ENCODE data around the gene FRMPD3.
A peak's percentile ranks its signal among the peaks of the same experiment; 100 is the strongest.
"Not testable (repeated sequence)": the region's sequence is repeated elsewhere in the genome, so short reads cannot be mapped to it uniquely, and the experiment has no call there.

The FRMPD3 gene

DNA sequence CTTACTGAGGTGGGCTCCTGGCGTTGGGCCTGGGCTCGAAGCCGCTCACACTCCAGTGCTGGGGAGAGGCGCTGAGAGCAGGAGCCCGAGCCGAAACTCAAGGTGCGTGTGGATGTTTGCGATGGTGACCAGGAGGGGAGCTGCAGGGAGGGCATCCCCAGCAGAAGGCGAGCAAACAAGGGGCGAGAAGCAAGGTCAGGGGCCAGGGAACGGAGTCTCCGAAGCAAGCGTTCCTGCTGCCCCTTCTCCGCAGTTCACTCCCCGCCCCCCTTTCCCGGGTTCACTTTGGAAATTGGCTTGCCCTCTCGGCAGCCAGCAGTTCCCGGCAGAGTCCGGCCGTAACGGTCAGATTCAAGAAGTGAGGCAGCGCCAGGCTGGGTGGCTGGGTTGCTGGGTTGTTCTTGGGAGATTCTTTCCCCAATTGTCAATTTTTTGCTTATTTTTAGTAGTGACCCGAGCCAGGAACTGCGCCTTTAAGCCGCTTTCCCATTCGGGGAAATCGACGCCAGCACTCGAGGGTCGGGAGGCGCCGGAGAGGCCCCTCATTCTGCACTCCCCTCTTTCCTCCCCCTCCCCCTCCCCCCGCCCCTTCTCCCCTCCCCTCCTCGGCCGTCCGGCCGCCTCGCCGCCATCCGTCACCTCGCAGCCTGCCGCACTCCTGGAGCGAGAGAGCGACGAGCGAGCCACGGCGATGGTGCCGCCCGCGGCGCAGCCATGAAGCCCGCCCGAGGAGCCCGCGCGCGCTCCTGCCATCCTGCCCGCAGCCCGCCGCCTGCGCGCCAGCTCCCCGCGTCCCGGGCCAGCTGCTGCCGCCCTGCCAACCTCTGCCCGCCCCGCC, at the start of gene FRMPD3:
TSS of gene FRMPD3 (plus strand) at position 655 of the 838 bp plus-strand sequence. CDS start 76,937 bp downstream, outside the sequence.
- no peak for DNase-seq

DNA sequence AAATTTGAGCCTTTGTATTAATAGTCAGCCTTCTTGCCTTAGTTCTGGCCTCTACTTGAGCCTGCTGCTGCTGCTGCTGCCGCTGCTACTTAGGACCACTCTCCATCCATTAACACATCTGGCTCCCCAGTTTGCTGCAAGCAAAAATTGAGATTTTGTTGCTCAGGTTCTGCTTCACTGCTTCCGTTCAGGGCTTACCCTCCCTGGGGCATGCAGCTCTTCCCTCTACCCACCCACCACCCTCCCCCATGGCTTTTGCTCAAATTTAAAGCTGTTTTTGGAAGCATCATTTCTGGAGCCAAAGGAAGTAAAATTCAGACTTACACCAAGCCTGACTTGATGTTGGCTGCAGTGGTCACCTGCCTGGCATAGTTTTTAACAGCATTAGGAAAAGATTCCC, 28.9 kb upstream of the FRMPD3 start:
- DNase-seq: no peak

DNA sequence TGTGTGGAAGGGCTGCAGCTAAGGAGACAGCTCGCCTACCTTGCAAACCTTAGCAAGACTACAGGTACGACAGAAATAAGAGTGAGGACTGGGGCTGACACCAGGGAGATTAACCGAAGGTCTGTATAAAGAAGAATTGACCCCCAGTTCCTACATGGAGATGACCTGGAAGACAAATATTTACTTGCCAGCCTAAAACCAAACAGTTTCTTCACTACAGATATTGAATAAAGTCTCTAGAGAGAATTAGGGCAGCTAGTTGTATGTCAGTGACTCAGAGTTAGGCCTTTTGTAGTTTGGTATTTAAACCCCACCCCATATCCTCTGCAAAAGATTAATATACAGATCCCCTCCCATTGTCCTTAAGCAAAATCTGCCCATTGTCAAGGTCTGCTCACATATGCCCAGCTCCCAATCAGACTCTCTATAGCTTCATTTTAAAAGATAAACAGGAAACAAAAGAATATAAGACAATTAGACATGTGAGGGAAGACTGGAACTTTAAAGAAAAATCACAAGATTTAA, 28.1 kb upstream of the FRMPD3 start:
- DNase-seq: no peak

DNA sequence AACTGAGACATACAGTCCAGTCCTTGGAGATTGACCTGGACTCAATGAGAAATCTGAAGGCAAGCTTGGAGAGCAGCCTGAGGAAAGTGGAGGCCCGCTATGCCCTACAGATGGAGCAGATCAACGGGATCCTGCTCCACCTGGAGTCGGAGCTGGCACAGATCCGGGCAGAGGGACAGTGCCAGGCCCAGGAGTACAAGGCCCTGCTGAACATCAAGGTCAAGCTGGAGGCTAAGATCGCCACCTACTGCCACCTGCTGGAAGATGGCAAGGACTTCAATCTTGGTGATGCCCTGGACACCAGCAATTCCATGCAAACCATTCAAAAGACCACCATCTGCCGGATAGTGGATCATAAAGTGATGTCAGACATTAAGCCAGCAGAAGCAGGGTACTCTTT, 20.4 kb upstream of the FRMPD3 start:
- DNase-seq: peak; percentile 50

DNA sequence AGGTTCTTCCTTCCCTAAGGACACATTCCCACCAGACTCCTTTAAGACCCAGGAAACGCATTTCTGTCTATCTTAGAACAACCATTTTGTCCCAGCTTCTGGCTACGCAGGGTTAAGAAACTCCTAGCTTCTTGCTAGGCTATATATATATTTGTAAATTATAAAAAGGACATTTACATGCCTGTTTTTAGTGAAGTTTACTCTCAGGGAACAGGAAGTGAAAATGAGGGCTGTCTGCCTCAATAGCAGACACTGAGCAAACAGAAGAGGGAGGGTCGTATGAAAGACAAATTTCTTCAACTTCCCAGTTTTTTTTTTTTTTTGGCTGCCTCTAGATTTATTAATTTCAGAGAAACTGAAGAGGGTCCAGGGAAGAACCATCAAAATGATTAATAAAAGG, 9.3 kb upstream of the FRMPD3 start:
- DNase-seq: no peak

DNA sequence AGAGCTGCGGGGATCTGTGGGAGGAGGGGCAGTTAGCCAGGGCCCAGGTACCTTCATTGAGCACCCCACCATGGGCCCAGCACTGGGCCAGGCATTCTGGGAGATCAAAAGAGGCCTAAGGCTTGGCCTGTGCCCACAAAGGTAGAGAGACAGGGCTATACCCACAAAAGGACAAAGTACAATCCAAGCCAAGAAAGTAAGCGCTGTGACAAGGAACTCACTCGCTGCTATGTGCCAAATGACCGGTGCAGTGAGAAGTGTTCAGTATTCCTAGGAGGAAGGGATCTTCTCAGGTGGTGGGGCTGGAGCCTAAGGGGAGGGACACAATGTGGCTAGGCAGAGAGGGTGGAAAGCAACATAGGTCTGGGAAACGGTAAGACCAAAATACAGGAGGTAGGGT, 8.8 kb upstream of the FRMPD3 start:
- no peak for DNase-seq

DNA sequence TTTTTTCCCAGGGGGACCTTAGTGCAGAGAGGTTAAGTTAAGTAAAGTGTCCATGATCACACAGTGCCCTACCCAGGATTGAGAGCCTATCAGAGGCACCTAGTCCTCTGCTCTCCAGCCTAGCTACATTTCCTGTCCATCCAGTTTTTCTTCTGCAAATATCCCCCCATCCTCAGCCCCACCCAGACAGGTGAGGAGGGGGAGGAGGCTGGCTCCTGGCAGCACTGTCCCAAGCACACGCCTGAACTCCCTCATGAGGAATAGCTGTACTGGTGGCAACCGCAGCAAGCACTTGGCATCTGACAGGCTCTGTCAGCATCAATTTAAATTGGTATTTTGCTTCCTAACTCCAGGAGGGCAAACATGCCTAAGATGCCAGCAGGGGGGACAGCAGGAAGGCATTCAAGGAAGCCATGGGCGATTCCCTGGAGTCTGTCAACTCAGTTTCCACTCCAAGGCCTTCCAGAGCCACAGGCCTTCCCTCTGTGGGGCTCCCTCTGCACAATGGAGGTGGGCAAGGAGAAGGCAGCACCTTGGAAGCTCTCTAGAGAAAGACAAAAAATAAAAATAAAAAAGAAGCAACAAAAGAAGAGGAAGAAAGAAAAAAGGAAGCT, 6.4 kb upstream of the FRMPD3 start:
- no peak for DNase-seq

DNA sequence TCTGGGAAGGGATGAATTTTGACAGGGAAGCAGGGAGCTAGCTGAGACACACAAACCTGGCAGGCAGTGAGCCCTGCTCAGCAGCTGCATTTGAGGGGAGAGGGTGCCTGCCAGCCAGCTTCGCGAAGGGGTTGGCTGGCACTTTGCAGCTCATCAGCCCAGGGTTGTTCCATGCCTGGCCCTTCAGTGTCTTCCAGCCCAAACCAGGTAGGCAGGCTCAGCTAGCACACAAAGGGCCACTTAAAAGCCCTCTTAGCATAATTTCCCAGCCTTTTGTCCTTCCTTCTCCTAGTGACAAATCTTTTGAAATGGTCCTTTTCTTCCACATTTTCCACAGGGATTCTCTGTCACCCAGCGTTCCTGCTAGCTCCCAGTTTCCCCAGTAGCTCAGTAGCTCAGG, 4.3 kb upstream of the FRMPD3 start:
- DNase-seq: no peak

DNA sequence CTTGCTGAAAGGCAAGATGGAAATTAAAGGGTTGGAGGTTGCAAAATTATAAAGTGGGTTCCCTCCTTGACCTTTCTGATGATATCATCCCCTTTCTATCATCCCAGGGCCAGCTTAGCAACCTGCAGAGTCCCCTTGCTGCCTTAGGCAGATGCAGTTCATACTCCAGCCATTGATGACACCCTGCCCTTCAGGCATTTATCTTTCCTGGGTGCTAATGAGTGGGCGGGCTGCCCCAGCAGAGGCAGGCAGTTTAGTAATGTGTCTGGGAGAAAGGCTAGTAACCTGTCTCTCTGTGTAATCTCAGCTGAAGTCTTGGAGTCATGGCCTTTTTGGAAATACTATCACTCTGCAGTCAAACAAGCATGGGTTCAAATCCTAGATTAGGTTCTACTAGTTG, 3.8 kb upstream of the FRMPD3 start:
- DNase-seq: no peak

DNA sequence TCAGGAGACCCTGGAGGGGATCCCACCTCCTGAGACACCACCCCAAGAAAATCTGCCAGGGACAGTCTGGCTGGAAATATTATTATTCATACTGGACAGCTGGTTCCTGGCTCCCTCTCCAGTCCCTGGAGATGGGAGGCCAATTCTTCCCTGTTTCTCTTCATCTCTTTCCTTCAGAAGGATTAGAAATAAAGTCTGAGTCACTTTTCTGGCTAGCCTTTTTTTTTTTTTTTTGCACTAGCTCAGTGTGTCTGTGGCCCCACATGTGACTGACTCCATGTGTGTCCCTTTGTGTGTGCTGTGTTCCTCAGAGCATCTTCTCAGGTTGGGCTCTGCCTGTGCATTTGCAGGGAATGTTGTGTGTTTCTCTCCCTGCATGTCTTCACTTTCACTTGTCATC, 1.8 kb upstream of the FRMPD3 start:
- DNase-seq: no peak

DNA sequence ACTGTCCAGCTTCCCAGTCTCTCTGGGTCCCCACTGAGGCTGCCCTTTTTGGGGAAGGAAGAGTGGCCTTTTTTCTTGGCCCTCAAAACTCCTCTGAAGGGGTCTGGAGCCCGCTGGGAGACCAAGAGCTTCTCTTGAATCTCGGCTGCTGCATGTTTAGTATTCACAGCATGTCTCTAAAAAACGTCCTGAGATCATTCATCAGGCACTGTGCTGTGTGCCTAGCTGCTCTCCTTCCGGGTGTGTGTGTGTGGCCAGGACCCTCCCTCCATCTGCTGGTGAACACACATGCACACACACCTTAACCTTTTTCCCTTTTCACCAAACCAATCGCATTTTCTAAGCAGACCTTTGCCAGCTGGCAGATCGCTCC, 841 bp upstream of the FRMPD3 start:
- DNase-seq: no peak

DNA sequence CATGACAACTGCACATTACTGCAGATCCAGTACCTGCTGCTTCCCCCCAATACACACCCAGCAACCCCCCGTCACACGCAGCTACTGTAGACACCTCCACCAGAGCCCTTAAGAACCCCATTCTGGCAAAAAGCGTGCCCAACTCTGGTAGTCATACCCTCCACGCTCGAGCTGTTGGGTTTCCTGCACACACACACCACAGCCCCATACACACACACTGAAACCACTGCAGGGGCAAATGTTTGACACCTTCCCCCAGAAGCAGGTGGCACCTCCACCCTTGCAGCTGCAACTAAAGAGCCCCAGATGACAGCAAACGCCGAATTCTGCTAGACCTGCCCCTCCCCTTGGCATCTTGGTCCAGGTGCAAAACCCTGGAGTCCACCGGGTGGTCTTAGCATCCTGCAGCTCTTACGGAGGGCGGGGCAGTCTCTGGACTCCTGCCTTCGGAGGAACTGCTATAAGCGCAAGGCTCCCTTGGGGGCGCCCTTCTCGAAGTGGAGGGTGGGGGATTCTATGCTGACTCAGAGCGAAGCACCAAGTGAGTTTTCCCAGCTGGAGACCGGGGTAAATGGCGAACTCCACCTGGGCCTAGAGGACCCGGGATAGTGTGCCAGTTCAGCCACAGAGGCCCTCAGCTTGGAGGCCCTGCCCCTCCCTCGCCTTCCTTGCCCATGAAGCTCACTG, 1.5 kb downstream of the FRMPD3 start:
- no peak for DNase-seq

DNA sequence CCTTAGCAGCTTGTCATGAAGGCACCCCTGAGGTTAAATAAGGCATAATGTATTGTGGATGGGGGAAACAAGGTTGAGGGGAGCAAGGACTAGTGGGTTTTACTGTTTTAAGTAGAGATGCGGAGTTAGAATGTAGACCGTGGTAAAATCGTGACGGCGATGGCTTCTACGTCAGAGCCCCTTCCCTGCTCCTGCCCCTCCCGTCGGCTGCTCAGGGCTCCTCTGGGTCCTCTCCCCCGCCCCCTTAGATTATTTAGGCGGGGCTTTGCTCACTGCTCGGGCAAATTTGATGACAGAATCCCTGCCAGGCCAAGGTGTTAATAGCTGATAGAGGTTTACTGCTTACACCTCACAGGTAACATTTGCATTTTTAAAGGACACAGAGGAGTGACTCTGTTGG, 2.3 kb downstream of the FRMPD3 start:
- no peak for DNase-seq

DNA sequence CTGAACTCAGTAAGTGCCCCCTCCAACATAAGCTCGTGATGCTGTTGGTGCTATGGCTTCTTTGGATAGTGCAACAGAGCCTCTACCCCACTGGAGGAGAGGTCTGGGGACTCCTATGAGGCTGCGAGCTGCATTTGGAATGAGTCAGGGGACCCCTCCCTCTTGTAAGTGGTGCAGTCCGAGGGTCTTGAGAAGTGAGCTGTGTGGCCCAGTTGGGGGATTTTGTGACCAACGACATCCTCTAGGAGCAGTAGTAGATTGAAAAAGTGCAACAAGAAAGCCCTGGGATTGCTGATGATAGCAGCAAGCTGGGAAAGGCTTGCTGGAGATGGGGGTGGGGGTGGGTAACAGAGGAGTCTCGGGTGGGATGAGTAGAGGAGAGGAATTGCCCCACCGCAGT, 3.1 kb downstream of the FRMPD3 start:
- no peak for DNase-seq

DNA sequence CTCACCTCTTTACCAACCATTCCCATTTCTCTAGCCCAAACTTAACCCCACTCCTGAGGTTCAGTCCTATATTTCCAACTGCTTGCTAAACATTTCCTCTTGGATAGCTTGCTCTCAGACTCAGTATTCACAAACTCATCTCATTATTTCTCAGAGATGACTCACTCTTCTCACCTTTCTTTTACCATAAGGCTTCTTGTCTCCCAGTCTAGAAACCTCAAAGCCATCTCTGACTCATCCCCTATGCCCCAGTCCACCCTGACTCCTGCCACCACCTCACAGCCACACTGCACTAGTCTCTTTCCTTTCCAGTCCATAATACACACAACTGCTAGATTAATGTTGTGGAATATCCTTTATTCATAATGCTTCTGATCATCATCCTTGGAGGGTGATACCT, 4.8 kb downstream of the FRMPD3 start:
- no peak for DNase-seq

DNA sequence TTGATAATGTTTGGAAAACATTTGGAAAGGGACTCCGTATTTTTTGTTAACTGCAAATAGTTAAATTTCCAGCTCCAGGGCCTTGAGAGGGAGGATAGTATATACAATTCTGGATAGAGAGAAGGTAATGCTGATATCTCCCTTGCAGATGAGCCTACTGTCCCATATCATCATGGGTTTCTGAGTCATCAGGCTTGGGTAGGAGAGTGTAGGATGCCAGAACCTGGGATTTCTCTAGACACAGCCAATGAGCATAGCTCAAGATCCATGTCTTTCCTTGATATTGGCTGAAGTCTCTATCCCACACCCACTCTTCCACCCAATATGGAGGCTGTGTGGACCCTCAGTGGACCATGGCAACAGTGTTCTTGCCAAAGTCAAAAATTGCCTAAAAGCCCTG, 7.8 kb downstream of the FRMPD3 start:
- no peak for DNase-seq

DNA sequence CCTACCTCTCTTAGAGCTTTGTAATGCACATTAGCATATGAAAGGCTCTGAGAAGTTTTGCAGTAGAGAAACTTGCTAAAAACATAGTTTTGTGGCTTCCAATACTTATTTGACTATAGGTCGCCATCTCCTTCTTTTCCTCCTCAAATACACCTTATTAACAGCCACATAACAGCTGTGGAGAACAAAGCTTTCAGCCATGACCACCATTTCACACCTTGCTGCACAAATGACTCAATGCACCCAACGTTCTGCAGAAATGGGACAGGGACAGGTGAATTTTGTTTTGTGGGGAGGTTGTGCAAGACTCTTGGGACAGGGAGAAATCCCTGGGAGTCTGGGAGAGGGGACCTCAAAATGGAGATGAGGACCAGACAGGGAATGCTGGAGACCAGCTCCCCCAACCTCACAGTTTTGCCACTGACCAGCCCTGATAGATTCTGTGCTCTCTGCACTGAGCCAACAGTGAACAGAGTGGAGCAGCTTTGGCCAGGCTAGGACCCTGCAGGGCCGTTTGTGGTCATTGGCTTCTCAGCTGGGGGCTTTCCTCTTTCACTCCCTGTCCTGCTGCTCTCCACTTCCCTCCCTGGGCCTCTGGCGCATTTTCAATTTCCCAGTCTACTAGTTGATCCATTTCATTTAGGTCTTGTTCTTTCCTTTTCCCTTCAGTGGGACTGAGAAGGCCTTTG, 16.6 kb downstream of the FRMPD3 start:
- DNase-seq: no peak

DNA sequence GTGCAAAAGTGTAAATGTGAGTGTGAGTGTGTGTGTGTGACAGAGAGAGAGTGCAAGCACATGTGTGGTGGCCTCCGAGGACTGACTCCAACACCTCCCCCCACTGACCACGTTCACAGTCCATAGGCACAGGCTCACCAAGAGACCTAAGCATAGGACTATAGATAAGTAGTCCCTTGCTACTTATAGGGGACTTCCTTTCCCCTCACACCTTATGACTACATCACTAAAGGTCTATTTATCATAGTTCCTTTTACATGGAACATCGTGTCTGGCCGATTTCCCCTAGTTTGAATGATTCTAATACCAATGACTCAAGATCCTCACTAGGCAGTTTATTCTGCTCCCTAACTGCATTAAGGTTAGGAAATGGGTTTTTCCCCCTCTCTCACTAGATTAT, 17.8 kb downstream of the FRMPD3 start:
- DNase-seq: no peak

DNA sequence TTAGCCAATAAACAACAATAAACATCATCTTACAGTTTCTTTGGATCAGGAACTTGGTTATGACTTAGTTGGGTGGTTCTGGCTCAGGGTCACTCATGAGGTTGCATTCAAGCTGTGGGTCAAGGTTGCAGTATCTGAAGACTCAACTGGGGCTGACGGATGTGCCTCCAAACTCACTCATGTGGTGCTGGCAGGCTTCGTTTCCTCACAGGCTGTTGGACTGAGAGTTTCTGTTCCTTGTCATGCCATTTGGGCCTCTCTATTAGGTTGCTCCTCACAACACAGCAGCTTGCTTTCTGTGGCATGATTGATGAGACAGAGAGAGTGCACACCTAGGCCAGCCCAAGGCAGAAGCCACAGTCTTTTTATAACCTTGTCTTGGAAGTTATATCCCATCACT, 20.7 kb downstream of the FRMPD3 start:
- DNase-seq: no peak

DNA sequence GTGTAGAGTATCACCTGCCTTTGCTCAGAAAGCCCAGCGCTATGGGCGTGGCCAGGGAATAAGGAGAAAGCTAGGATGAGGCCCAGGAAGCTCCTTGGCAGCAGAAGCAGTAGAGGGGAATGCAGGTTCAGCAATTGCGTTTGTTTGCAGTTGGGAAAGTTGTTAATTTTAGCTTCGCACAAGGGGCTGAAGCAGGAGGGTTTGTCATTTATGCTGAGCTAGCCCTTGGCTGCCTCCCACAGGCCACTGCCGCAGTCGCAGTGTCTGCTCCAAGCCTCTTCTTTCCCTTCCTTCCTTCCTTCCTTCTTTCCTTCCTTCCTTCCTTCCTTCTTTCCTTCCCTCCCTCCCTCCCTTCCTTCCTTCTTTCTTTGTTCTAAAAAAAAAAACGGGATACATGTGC, 21.5 kb downstream of the FRMPD3 start:
- no peak for DNase-seq

DNA sequence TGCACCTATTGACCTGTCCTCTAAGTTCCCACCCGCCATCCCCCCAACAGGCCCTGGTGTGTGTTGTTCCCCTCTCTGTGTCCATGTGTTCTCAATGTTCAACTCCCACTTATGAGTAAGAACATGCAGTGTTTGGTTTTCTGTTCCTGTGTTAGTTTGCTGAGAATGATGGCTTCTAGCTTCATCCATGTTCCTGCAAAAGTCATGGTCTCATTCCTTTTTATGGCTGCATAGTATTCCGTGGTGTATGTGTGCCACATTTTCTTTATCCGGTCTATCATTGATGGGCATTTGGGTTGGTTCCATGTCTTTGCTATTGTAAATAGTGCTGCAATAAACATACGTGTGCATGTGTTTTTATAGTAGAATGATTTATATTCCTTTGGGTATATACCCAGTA, 22.0 kb downstream of the FRMPD3 start:
- not testable (repeated sequence) for DNase-seq

DNA sequence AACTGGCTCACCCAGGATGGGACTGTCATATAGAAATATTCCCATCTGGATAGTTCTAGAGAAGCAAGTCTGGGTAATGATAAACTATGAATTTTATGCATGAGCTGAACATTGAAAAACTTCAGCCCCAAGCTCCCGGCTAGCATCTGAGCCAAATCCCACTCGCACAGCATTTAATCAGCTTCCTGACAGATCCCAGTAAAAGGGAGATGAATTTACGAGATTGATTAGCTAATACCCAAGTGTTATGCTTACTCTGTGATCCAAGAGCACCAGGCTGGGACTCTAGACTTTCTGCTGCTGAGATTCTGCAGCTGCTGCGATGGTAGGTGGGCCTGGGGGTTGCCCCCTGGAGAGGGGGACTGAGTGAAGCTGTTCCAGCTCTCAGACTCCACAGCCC, 28.0 kb downstream of the FRMPD3 start:
- DNase-seq: no peak

DNA sequence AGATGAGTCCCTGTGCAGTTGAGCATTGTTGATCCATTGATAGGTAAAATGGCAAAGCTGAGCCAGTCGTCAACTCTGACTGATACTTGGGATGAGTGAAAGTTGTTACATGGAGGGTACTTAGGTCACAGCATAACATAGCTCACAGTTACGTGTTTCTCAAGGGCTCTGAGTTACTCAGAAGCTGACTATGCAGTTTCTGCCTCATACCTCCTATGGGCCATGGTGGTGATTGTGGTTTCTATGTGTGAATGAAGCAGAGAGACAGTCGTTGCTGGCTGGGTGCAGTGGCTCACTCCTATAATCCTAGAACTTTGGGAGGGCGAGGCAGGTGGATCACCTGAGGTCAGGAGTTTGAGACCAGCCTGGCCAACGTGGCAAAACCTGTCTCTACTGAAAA, 30.8 kb downstream of the FRMPD3 start:
- no peak for DNase-seq

All from OCI-M1 (cell line).